ENCODE data around the gene SHISA7.

- TF ChIP-seq CTCF (conservative IDR thresholded peaks at IDR 0.05; ENCODE audit: low read length) = no peak
- TF ChIP-seq EZH2phosphoT487 (IDR thresholded peaks at IDR 0.05; ENCODE audit: borderline replicate concordance, low read depth, low read length) = no peak
Observed at GRCh38 chr19:55483706-55484592, 40.8 kb upstream of the SHISA7 start.
